Measurements from ENCODE around the gene NEU1. TPM values are rescaled to one million over a fixed set of nuclear protein-coding genes. Genes with fewer than 3 reads are reported as not detected.
"Not testable (repeated sequence)": the region's sequence is repeated elsewhere in the genome, so short reads cannot be mapped to it uniquely, and the experiment has no call there.

Gene NEU1
- total RNA-seq, 1 donor from 2014 or later: 26.0 TPM

GRCh38 chr6:31838968-31839367 lies 23.7 kb downstream of the NEU1 start:
- TF ChIP-seq CTCF (IDR thresholded peaks at IDR 0.05) (no peak), POLR2A (IDR thresholded peaks at IDR 0.05) (no peak), POLR2AphosphoS5 (IDR thresholded peaks at IDR 0.05; ENCODE audit: insufficient read depth in 1 of 2, low read depth in 1 of 2) (no peak)

DNA sequence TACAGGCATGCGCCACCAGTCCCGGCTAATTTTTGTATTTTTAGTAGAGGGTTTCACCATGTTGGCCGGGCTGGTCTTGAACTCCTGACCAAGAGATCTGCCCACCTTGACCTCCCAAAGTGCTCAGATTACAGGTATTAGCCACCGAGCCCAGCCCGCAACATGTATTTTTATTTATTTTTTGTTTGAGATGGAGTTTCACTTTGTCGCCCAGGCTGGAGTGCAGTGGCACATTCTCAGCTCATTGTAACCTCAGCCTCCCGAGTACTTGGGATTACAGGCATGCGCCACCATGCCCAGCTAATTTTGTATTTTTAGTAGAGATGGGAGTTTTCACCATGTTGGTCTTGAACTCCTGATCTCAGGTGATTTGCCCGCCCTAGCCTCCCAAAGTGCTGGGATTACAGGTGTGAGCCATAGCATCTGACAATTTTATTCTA lies 24.5 kb downstream of the NEU1 start:
- DNase-seq (ENCODE audit: extremely low spot score in 2 of 2); intact Hi-C loops (cut with DNase I): not testable (repeated sequence)
- H3K4me1 ChIP-seq: peaks cover 50% of the 10 kb centered on the region

More at GRCh38 chr6:31838968-31839367, 23.7 kb downstream of the NEU1 start:
- intact Hi-C loops (cut with DNase I): no loop called here
- Histone ChIP-seq H3K4me1 (peaks cover 44% of the 10 kb centered on the region), H3K9me3 (no peaks in the 10 kb centered on the region), H3K27me3 (no peaks in the 10 kb centered on the region), H3K27ac (no peak overlapping the region), H3K4me3 (no peak overlapping the region), H3K36me3 (peaks cover 2 to 35% of the 10 kb centered on the region in 2 donors)
- no peak for DNase-seq (ENCODE audit: extremely low spot score in 2 of 2)

DNA sequence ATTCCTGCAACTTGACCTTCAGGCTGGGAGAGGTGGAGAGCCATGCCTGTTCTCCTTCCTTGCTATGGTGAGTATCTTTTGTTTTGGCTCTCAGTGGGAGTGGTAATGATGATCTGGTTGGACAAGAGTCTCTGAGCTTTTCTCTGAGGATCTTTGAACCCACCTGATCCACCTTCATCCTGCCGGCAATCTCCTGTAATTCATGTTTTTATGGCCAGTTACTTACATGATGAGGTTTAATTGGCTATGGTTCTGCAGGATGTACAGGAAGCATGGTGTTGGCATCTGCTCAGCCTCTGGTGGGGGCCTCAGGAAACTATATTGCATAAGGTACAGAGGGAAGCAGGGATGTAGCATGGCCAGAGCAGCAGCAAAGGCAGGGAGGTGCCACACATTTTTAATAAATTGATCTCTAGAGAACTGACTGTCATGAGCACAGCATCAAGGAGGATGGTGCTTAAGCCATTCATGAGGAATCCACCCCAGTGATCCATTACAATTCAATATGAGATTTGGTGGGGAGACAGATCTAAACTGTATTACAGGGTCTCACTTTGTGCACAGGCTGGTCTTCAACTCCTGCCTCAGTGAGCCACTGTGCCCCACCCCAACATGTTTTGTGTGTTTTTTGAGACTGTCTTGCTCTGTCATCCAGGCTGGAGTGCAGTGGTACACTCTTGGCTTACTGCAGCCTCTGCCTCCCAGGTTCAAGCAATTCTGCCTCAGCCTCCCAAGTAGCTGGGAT lies 25.1 kb downstream of the NEU1 start:
- intact Hi-C loops (cut with DNase I): no loop called here

More for the DNA sequence above, 24.5 kb downstream of the NEU1 start:
- H3K27me3 ChIP-seq, H3K9me3 ChIP-seq, H3K4me3 ChIP-seq: not testable (repeated sequence)
- H3K36me3 ChIP-seq: peaks cover 2 to 35% of the 10 kb centered on the region in 2 donors
- H3K27ac ChIP-seq: peak overlapping the region; percentile 94

GRCh38 chr6:31836474-31837368 lies 25.9 kb downstream of the NEU1 start:
- Histone ChIP-seq H3K4me1 (peaks cover 57% of the 10 kb centered on the region), H3K27ac (peak overlapping the region; percentile 94), H3K4me3 (peak overlapping the region; percentile 78 to 85), H3K36me3 (peaks cover 2 to 37% of the 10 kb centered on the region in 2 donors), H3K27me3 (no peaks in the 10 kb centered on the region), H3K9me3 (no peaks in the 10 kb centered on the region)
- TF ChIP-seq POLR2A (IDR thresholded peaks at IDR 0.05) (no peak), POLR2AphosphoS5 (IDR thresholded peaks at IDR 0.05; ENCODE audit: insufficient read depth in 1 of 2, low read depth in 1 of 2) (no peak), CTCF (IDR thresholded peaks at IDR 0.05) (no peak)
- intact Hi-C loops (cut with DNase I): no loop called here
- no peak for DNase-seq (ENCODE audit: extremely low spot score in 2 of 2)

More for the DNA sequence above, 25.1 kb downstream of the NEU1 start:
- no peaks in the 10 kb centered on the region for H3K9me3 ChIP-seq
- no peaks in the 10 kb centered on the region for H3K27me3 ChIP-seq
- H3K4me3 ChIP-seq: peak overlapping the region in 1 of 2 donors; percentile 78
- peak overlapping the region; percentile 94 for H3K27ac ChIP-seq
- DNase-seq (ENCODE audit: extremely low spot score in 2 of 2): no peak
- H3K4me1 ChIP-seq: peaks cover 50% of the 10 kb centered on the region
- H3K36me3 ChIP-seq: peaks cover 2 to 35% of the 10 kb centered on the region in 2 donors
- TF ChIP-seq POLR2AphosphoS5 (IDR thresholded peaks at IDR 0.05; ENCODE audit: insufficient read depth in 1 of 2, low read depth in 1 of 2) (no peak), POLR2A (IDR thresholded peaks at IDR 0.05) (no peak), CTCF (IDR thresholded peaks at IDR 0.05) (no peak)

DNA sequence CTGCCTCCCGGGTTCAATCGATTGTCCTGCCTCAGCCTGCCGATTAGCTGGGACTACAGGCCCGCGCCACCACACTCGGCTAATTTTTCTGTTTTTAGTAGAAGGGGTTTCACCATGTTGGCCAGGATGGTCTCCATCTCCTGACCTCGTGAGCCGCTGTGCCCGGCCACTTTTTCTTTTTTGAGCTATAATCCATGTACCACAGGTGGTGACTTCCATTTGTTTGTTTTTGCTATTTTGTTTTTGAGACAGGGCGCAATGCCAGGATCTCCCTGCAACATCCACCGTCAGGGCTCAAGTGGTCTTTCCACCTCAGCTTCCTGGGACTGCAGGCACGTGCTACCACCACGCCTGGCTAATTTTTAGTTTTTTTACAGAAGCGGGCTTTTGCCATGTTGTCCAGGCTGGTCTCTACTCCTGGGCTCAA lies 26.6 kb downstream of the NEU1 start:
- peak overlapping the region; percentile 94 for H3K27ac ChIP-seq
- intact Hi-C loops (cut with DNase I): no loop called here
- no peaks in the 10 kb centered on the region for H3K27me3 ChIP-seq
- TF ChIP-seq POLR2AphosphoS5 (IDR thresholded peaks at IDR 0.05; ENCODE audit: insufficient read depth in 1 of 2, low read depth in 1 of 2) (no peak), POLR2A (IDR thresholded peaks at IDR 0.05) (no peak), CTCF (IDR thresholded peaks at IDR 0.05) (no peak)
- DNase-seq (ENCODE audit: extremely low spot score in 2 of 2): no peak
- H3K4me3 ChIP-seq: peak overlapping the region; percentile 78 to 85
- H3K9me3 ChIP-seq: no peaks in the 10 kb centered on the region
- H3K4me1 ChIP-seq: peaks cover 64% of the 10 kb centered on the region
- H3K36me3 ChIP-seq: peaks cover 2 to 40% of the 10 kb centered on the region in 2 donors

Measured in vagina (tissue), 2 donors.